Stimulated activated CD8-positive, alpha-beta memory T cell treated with anti-CD3 and anti-CD28 coated beads, Interleukin-7, amount 100 ng/mL, for 4 hours (primary cell): ENCODE measurements around the gene DEFB123.

Source experiments
- DNase-seq, 2 donors: peaks; one replicate each; pipeline ENCODE4 v3.0.0-alpha.2; 2020; ENCODE audit warnings: low read depth in 2 of 2

Gene DEFB123

DNA sequence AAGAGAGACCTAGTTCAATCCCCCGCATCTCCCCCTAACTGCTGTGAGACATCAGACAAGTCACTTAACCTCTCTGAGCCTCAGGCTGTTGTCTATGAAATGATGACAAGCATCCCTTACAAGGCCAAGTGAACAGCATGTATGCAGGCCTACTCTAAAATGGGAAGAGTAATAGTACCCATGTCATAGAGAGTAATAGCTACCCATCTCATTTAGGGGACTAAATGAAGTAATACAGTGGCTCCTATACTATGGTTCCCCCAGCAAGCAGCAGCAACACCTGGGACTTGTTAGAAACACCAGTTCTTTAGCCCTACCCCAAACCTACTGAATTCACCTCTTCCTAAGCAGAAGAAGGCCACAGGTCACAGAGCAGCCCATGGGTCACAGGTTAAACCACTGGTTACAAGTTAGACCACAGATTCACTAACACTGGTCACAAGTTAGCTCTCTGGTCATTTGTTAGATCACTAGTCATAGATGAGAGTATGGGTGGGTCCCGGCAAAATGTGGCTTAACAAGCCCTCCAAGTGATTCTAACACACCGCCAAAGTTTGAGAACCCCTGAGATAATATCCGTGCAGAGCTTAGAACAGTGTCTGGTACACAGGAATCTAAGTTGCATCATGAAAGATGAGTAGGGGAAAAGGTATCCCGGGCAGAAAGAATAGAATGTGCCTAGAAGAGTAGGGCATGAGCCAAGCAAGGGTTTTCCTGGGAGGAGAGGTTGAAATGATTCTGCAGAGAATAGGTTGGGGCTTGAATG, 33.1 kb downstream of the DEFB123 start:
- no peak for DNase-seq

DNA sequence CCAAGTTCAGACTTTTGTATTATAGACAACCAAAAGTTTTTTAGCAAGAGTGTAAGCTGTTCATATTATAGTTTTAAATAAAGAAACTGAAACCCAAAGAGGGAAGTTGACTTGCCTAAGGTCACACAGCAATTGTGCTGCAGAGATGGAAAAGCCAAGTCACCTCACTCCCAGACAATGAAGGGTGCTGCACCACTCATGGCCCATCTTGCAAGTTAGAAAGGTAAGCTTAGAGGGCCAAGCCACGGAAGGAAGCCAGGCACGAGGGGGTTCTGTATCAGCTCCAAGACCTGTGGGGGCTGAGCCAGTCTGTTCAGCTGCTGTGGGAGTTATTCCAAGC, 33.6 kb downstream of the DEFB123 start:
- DNase-seq, result no peak

DNA sequence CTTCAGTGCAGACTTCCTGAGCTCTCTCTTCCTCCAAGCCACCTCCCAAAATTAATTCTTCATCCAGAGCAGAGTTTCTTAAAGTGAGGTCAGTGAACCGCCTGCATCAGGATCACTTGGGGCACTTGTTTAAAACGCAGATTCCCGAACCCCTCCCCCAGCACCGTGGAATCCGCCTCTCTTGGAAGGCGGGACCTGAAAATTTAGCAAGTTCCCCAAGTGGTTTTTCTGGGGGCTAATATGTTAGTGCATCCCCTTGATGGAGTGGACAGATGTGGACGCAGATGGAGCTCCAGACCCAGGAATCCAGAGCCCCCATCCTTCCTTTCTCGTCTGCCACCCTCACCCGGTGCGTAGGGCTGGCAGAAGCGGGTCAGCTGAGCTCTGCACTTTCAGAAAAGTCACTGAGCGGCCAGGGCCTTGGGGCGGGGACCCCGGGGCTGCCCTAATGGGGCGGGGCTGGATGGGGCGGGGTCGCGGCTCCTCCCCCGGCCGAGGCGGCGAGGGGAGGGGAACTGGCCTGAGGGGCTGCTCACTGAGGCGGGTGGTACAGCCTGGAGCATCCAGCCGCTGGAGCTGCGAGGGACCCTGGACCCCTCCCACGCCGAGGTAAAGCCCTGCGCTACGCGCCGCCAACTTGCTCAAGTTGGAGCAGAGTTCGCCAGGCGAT, 34.5 kb downstream of the DEFB123 start, which contains the start of the genes DEFB124 and REM1:
DEFB124 (minus strand) TSS at position 370 of the 670 bp plus-strand sequence. CDS start 2,114 bp downstream, outside the sequence.
REM1 (plus strand) TSS at position 531 of the 670 bp plus-strand sequence. CDS start 1,158 bp downstream, outside the sequence.
- DNase-seq, result no peak

DNA sequence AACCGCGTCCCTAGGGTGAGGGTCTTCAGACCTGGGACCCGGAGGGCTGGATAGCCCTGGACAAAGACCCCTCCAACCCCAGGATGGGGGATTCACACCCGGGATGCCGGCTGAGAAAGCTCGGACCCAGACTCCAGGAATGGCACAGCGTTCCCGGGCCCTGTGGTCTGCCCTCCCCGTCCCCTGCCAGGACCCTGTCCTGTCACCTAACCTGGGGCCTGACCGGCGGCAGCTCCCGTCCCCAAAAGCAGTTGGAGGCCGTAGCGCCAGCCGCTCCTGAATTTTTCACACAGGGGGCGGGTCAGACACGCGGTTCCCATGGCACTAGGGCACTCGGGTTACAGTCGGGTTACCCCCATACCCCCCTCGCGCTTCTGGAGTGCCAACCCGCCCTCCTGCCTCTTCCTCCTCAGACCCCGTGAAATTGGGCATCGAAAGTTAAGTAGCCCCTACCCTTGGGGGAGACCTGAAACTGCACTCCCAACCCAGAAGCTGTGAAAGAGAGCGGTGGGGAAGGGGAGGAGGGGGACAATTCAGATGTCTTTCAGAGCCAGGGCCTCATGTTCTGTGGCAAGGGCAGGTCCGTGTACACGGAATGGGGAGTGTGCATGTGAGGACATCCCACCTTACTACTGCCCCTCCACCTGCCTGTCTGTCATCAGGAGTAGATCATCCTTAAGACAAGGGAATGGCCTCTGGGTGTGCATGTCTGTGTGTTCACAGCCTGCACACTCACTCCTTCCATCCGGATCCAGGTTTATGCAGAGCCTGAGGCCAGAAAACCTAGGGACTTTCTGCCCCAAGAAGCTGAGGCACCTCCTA, 35.3 kb downstream of the DEFB123 start:
- no peak for DNase-seq

DNA sequence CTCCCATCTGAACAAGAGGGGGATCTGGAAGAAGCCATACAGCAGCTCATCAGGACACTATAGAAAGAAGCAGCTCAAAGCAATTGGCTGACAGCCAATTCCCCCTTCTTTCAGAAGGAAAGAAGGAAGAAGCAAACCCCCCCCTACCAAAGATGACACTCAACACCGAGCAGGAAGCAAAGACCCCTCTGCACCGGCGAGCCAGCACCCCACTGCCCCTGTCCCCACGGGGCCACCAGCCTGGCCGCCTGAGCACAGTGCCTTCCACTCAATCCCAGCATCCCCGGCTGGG, 35.8 kb downstream of the DEFB123 start:
- DNase-seq, result no peak

DNA sequence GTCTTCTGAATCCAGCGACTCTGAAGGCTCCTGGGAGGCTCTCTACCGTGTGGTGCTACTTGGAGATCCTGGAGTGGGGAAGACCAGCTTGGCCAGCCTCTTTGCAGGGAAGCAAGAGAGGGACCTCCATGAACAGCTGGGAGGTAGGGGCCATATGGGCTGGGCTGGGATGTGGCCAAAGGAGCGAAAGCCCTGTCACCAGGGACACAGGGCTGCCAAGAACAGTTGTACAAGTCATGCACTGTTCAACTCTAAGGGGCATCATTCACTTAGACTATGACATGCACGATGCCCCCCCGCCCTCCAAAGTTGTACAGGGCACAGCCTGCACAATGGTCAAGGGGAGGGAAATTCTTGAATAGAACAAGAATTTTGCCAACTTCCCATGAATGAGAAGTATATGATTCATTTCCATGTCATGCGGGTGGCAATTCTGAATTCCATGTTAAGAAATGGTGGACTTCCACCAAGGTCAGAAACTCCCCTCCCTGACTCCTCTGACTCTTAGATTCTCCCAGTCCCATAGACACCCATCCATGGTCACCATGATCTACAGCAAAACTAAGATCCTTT, 36.3 kb downstream of the DEFB123 start:
- no peak for DNase-seq

DNA sequence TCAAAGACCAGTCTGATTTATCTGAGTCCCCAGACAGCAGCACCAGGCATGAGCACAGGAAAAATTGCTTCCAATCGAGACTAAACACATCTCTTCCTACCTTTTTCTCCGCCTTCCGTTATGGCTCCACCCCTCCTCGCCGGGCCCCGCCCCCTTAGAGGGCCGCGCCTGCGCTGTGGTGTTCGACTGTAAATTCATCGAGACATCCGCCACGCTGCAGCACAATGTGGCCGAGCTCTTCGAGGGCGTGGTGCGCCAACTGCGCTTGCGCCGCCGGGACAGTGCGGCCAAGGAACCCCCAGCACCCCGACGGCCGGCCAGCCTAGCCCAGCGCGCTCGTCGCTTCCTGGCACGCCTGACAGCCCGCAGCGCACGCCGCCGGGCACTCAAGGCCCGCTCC, 43.6 kb downstream of the DEFB123 start:
- DNase-seq, result no peak

DNA sequence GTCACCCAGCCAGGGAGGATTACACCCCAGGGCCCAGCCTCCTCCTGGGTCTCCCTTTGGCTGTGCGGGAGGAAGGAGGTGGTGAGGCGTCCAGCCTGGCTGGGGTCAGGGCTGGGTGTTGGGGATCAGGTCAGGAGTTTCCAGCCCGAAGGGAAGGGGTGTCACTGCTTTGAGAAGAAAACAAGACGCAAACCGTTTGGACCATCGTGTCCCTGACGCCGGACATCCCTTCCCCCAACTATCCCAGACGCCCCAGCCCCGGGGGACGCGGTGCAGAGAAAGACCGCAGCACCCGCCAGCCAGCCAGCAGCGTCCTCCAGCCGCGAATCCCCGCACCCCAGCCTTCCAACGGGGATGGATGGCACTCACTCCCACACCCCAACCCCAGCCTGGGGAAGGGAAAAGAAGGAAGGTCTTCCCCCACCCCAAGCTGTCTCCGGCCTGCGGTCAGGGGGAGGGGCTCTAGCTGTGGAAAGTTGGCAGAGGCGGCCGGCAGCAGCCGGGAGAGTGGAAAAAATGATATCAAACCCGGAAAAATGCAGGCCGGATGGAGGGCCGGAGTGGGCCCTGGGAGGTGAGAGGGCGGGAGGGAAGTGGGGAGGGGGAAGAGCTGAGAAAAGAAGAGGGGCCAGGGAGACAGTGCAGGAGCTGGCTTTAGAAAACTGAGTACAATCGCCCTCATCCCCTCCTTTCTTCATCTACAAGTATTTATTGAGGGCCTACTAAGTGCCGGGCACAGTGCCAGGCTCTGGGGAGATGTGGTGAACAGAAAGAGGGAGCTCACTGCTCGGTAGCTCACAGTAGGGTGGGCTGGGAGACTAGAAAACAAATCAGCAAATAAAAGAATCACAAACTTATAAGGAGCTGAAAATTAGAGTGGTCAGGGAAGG, 45.3 kb downstream of the DEFB123 start:
- DNase-seq, result no peak

DNA sequence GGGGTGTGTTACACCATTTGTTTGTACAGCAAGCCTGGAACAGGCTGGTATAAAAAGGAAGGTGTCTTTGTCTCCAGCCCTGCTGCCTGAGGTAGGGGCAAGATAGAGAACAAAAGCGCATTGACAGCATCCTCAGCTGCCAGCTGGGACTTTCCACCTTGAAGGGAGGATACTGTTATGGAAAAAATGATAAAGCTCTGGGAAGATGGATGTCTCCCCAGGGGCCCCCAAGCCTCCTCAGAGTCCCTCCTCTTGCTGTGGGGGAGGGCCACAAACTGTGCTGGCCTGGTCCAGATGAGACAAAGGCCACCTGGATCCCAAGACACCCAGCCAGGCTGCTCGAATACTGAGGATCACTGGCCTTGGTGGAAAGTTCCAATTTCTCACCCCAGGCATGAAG, 47.7 kb downstream of the DEFB123 start:
- DNase-seq, result no peak

DNA sequence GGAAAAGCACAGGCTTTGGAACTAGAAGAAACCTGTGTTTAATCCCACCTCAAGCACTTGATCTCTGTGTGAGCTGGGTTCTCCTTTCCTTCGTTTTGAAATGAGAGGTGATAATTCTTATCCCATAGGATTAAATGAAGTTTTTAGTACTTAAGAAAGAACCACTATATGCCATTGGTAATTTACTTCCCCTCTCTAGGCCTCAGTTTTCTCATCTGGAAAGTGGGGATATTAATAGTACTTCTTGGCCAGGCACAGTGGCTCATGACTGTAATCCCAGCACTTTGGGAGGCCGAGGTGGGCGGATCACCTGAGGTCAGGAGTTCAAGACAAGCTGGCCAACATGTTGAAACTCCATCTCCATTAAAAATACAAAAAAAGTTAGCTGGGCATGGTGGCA, 48.7 kb downstream of the DEFB123 start:
- no peak for DNase-seq

DNA sequence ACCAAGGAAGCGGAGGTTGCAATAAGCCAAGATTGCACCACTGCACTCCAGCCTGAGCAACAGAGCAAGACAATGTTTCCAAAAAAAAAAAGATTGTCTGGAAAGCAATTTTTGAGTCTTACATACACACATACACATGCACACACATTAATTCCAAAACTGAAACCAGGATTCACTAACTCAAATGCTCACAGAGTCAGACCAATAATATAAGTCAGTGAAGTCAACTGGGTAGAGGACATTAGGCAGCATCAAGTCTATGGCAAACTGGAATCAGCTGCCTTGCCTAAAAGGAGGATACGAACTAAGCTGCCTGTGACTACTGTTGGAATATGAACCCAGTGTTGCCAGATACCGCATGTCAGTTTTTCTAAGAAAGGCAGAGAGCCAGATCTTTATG, 50.3 kb downstream of the DEFB123 start:
- no peak for DNase-seq

DNA sequence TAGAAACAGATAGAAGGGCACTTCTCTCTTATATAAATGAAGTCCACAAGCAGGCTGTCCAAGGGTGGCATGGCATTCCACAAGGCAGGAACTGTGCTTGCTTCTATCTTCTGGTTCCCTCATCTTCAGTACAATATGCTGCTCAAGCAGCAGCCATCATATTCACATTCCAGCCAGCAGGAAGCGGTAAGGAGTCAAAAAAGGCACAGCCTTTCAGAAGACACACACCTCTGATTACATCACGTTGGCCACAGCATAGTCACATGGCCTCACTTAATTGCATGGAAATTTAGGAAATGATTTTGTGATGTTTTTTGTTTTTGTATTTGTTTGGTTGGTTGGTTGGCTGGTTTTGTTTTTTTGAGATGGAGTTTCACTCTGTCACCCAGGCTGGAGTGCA, 53.7 kb downstream of the DEFB123 start:
- DNase-seq, result no peak

DNA sequence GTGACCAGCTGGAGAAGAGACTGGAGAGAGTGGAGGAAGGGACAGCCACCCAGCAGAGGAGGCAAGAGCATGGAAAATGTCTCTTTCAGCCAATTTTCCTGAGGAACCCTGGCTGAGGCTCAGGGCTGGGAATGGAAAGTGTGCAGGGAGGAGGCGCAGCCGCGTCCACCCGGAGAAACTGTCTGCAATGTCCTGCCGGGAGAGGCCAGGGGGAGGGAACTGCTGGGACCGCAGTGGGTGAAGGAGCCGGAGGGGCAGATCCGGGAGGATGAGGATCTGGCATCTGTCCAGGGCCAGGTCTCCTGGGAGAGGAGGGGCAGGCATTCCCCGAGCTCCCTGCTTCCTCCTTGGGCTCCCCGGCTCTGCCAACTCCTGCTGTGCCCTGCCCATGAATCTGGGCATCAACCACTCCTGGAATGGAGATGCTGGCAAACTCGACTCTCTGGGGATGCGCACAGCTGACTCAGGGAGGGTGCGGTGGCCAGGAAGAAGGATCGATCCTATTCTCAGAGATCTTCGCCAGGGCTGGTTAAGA, 56.4 kb downstream of the DEFB123 start:
- DNase-seq, result no peak

DNA sequence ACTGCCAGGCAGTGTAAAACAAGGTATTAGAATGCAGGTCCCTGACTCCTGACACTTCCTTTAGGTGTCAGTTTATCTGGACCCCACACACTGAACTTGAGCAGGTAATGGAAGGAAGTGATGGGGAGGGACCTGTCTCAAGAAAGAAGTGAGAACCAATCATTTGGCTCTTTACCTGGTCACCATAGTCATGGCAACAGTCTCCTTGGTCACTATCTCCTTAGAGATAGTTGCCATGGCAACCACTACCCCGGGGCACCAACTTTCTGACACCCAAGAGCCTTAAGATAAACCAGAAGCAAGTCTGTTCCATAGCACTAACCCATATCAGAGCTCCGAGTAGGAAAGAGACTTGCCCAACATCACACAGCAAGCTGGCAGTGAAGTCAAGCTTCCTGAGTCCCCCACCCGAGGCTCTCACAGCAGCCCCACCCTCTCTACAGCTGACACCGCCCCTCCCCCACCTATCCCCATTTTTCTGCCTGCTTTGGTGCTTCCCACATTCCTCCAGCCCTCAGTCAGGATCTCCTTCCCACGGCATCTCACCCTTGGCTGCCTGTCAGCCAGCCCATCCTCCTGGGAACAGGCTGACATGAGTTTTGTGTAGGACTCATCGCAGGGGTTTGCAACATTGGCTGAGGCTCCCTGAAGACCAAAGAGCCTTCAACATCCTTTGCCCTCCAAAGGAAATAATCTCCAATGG, 57.6 kb downstream of the DEFB123 start:
- no peak for DNase-seq
